Fibroblast of skin of abdomen (primary cell): ENCODE measurements around the gene TMEM87B.
"Not testable (repeated sequence)": the region's sequence is repeated elsewhere in the genome, so short reads cannot be mapped to it uniquely, and the experiment has no call there.

Experiments
- DNase-seq: peaks from one replicate; pipeline ENCODE4 v3.0.0-alpha.2; 2013

Gene TMEM87B

DNA sequence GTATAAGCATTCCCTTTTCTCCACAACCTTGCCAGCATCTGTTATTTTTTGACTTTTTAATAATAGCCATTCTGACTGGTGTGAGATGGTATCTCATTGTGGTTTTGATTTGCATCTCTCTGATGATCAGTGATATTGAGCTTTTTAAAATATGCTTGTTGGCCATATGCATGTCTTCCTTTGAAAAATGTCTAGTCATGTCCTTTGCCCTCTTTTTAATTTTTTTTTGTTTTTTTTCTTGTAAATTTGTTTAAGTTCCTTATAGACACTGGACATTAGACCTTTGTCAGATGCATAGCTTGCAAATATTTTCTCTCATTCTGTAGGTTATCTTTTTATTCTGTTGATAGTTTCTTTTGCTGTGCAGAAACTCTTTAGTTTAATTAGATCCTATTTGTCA lies 14.7 kb downstream of the TMEM87B start:
- DNase-seq = not testable (repeated sequence)

DNA sequence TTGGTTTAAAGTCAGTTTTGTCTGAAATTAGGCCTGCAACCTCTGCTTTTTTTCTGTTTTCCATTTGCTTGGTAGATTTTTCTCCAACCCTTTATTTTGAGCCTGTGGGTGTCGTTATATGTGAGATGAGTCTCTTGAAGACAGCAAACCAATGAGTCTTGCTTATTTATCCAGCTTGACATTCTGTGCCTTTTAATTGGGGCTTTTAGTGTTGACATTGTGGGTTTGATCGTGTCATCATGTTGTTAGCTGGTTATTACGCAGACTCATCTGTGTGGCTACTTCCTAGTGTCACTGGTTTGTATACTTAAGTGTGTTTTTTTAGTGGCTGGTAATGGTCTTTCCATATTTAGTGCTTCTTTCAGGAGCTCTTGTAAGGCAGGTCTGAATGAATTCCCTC lies 18.8 kb downstream of the TMEM87B start:
- DNase-seq = no peak

DNA sequence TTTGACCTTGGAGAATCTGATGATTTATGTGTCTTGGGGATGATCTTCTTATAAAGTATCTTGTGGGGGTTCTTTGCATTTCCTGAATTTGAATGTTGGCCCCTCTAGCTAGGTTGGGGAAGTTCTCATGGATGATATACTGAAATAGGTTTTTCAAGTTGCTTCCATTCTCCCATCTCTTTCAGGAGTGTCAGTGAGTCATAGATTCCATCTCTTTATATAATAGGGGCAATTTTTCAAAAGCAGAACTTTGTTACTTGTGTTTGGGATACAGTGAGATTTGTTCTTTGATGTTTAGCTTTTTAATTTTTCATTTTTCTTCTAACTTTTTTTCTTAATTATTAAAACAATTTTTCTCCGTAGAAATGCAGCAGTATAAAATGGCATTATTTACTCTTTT lies 19.4 kb downstream of the TMEM87B start:
- DNase-seq = no peak

DNA sequence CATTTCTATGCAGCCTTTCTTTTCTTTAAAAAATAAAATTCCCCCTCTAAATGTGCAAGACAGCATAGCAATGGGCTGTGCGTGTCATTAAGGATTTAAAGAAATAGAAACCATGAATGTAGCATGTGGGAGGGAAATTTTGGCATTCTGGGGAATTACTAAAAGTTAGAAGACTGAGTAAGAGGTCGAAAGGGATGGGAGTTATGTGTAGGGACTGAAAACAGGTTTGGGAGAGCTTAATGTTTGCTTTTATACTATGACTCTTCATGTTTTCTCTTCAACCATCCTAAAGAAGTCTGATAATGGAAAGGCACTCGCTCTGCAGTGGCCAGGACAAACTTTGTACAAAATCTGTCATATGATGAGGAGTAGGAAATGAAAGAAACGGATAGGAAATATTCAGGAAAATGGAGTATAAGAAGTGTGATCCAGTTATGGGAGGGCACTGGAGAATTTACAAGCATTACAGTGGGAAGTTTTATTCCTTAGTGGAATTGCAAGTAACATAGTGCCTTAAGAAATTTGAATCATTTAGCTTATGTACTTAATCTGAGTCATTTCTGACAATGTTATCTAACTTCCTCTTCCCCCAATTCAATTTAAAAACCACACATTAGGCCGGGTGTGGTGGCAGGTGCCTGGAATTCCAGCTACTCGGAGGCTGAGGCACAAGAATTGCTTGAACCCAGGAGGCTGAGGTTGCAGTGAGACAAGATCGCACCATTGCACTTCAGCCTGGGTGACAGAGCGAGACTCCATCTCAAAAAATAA lies 20.6 kb downstream of the TMEM87B start:
- no peak for DNase-seq

DNA sequence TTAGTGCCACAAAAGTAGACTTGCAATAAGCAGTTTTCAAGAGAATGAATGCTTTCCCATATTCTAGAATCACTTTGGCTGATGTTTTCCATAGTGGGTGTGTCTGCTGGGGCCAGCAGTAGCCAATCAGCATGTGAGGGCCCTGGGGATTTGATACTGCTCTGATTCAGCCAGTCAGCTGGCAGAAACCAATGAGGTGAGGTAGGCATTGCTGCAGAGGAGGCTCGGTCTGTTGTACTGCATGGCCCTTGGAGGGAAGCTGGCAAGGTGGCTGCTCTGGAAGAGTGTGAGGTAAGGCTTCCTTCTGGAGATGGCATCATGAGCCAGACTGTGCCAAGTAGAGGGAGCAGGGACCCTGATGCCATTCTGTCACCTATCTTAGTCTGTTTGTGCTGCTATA lies 22.7 kb downstream of the TMEM87B start:
- no peak for DNase-seq

DNA sequence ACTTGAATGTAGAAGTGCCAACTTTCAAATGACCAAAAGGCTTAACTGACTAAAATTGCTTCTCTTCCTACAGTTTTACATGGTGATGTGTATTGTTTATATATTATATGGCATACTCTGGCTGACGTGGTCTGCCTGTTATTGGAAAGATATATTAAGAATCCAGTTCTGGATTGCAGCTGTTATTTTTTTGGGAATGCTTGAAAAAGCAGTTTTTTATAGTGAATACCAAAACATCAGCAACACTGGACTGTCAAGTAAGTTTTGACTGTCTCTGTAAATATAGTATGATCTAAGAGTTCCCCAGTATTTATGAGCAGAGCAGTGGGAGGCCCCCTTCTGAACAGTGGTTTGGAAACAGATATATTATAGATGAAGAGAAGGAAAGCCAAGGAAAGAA lies 26.2 kb downstream of the TMEM87B start:
- no peak for DNase-seq

DNA sequence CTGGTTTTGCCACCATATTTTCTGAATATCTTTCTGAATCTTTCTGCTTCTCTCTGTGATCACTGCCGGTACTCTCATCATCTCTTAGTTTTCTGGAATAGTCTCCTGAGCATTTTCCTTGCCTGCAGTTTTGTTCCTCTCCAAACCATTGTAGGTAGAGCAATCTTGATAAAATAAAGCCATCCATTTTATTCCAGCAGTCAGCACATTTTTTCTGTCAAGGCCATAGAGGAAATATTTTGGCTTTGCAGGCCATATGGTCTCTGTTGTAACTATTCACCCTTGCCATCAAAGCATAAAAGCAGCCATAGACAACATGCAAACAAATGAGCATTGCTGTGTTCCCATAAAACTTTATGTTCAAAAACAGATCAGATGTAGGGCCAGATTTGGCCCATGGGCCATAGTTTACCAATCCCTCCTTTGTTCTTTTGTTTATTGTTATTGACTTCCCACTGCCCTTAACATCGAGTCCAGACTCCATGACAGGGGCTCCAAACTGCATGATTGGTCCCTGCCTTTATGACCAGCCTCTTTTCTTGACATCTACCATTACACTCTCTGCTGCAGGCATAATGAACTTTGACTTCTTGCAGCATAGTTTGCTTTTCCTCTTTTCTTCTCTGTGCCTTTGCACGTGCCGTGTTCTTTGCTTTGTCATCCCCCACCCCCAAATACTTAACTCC lies 29.8 kb downstream of the TMEM87B start:
- no peak for DNase-seq

DNA sequence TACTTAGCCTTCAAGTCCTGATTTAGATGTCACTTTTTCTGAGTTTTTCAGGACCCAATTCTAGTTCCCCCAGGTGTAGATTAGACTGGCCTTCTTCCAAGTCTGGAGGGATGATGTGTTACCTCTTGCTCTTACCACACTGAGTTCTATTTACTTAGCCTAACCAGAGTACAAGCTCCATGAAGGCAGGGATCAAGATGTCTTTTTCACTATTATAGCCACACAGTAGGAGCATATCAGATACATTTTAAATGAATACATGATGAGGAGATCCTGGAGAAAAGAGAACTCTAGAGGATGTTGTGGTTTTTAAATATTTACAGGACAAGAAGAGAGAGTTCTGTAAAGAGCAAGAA lies 30.3 kb downstream of the TMEM87B start:
- no peak for DNase-seq

DNA sequence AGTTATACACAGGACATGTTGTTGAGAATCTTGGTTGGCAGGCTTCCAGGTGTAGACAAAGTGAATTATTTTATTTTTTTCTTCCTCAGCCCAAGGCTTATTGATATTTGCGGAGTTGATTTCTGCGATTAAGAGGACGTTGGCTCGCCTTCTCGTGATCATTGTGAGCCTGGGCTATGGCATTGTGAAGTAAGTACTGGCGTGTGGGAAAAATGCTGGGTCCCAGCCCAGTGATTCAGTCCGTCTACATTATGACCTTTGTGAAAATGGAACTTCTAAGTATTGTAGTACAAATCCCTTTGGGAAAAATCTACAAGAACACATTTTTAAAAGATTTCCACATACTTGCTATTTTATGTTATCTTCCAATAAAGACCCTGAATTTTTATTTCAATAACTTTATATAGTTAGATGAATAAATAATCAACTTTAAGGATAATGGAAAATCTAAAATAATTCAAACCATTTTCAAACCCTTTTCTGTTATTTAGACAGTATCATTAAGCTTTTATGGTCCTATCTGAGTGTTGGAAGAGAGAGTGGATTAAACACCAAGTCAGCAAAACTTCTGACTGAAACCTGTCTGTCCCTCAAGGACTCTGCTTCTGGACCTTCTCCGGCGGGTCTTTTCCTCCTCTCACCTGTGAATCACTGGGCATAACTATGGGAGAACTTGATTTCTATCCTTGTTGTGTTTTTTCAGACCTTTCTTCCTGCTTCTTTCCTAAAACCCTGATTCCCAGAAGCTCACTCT lies 31.0 kb downstream of the TMEM87B start:
- DNase-seq = no peak

DNA sequence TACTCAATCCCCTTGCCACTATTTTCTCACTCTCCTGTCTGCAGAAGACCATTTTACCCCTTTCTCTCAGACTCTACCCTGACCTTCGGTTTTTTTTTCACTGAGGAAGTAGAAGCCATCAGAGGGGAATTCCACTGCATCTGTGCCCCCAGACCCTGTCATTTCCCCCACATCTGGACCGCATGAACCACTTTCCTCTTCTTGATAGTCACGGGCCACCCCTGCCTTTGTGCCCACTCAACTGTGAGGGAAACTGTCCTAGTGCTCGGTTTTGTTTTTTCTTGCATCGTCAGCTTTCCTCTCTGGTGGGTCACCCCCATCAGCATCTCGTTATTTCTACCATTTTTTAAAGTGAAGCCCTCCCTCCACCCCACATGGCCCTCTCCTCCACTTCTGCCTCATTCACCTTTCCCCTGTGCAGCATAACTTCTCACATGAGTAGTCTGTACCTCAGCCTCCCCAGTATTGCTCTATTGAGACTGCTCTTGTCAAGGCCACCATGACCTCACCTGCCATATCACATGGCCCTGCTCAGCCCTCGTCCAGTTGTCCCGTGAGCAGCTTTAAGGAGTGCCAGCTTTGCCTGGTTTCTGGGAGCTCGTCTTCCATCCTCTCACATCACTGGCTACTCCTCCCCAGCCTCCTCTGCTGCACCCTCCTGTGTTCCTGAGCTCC lies 32.4 kb downstream of the TMEM87B start:
- DNase-seq = no peak

DNA sequence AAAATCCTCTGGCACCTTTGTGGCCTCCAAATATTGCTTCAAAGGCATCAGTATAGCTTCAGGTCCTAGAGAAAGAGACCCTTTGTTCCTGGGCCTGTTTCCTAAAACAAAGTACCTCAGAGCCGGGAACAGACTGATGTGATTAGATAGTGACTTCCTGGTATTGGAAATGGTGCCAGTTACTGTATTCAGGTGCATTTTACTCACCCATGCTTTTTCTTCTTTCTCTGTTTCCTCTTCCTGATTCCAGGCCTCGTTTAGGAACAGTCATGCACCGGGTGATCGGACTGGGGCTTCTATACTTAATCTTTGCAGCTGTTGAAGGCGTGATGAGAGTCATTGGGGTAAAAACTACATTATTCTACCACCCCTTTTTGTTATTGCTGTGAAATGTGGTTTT lies 34.3 kb downstream of the TMEM87B start:
- DNase-seq = no peak

DNA sequence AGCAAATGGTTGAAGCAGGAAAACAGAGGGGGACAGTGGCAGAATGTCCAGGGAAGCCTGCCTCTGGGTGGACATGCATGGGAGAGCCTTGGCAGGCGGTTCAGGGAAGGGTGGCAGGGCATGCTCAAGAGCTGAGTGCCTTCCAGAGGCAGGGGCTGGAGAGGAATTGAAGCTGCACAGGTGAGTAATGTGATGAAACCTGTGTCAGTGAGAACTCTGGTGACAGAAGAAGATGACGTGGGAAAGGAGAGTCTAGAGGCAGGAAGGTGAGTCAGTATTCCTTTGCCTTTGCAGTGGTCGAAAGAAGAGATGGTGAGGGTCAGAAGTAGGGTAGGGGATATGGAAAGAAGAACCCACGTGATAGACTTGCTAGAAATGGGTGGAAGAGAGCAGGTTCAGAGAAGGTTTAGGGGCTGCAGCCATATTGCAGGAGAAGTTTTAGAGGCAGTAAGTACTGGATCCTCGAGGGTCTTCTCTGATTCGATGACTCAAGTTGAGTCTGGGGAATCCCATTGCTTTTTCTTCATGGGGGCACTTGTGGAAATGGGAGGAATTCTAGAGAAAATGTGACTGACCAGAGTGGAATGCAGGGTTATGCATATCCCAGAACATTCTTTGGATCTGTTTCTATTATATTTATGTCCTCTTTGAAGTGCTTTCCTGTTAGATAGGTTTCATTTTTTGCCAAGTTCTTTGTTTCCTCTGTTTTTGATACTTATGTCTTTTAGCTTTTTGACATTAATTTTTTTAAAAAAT lies 37.4 kb downstream of the TMEM87B start:
- DNase-seq = peak; percentile 85

DNA sequence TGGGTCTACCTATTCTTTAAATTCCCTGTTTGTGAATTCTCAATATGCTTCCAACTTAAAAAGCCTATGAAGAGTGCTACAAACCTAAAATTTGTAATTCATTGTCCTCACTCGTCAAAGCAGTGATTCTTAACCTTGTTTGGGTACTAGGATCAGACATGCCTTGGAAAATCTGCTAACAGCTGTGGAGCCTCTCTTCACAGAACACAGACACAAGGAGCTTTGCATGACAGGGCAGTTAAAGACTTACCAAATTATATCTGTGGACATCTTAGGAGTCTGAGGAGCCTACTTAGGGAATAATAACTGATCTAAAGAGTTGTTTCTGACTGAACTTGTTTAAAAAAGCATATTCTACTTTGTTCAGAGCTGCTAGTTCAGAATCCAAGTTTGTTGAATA lies 38.1 kb downstream of the TMEM87B start:
- no peak for DNase-seq

DNA sequence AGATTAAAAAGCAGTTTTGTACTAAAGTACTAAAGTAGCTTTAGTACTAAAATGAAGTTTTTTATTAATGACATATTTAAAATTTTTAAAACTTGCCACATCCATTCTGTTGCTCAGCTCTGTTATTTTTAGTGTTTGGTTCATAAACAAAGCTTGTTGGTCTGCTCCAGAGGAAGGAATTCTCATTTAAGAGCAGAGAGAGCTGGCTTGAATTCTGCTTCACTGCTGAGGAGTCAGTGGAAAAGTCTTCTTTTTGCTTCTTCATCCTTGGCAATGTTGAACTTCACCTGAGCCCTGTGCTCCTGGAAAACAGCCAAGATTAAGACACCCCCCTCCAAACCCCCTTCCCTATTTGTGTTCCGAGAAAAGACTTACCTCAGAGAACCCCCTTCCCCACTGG lies 40.6 kb downstream of the TMEM87B start:
- DNase-seq = no peak

DNA sequence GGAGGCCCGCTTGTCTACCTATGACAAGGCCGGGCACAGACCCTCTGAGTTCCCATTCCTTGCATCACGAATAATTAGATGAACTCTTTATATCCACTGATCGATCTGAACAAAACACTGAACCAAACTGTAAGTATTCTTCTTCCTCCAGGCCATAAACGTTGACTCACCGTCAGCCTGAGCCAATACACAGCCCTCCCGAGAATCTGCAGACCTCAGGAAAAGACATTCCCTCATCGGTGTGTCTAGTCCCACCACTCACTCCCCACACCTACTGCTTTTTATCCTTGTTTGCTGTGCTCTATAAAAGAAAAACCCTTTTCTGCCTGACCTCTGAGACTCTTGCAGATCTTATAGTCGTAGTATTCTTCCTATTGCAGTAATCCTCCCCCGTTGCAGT lies 41.0 kb downstream of the TMEM87B start:
- DNase-seq = peak; percentile 11

DNA sequence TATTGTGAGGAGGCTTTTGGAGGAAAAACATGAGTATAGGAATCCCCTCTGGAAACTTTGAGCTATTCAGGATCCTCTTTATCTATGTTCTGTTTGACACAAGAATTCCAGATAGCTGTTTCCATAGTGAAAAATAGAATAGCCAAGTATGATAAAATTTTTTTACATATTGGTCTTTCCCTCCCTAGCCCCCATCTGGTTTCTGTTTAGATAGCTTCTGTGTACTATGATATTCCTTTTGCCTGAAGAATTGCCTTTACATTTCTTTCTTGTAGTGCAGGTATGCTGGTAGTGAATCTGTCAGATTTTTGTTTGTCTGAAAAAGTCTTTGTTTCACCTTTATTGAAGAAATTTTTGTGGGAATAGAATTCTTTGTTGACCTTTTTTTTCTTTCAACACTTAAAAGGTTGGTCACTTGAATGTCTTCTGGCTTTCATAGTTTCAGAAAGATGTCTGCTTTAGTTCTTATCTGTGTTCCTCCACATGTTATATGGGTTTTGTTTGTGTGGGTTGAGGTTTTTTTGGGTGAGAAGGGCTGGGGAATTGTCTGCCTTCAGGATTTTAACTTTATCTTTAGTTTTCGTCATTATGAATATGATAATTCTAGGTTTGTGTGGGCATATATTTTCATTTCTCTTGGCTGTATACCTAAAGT lies 53.2 kb downstream of the TMEM87B start:
- no peak for DNase-seq

DNA sequence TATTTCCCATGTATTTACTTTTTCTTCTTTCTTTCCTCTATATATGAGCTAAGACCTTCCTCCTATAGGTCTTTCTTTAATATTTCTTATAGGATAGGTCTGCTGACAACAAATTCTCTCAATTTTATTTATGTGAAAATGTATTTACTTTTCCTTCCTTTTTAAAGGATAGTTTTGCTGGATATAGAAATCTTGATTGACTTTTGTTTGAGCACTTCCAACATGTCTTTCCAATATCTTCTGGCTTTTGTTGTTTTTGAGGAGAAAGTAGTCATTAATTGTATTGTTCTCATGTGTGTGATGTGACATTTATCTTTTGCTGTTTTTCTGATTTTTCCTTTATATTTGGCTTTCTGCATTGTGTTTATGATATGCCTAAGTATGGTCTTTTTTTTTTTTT lies 54.2 kb downstream of the TMEM87B start:
- DNase-seq = no peak

DNA sequence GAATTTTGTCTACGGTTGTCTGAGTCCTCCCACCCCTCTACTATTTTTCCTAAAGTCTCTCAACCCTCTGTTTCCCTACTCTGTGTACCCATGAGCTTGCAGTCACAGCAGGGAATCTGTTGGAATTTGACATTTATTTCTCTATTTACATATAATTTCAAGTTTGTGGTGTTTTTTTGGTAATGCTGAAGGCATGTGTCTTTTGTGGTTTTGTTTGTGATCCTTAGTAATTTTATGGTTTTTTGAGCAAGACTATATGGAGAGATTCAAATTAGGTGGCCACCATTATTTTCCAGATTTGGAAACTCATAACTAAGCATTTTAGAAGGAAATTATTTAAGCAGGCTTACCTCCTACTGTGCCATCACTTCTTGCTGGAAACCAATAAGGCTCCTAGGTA lies 55.9 kb downstream of the TMEM87B start:
- no peak for DNase-seq

DNA sequence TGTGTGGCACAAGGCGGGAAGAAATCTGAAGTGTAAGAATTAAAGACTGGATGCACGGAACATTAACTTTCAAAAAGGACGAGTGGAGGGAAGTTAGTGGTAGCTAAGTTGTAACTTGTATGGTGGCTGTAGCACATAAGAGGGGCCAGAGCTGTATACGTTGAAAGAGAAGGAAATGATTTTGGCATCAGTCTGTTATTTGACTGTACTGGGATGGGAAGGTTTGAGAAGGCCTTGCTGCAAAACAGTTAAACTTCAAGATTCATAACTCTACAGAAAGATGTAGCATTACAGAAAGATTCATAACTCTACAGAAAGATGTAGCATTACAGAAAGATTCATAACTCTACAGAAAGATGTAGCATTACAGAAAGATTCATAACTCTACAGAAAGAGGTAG lies 58.3 kb downstream of the TMEM87B start:
- DNase-seq = not testable (repeated sequence)

DNA sequence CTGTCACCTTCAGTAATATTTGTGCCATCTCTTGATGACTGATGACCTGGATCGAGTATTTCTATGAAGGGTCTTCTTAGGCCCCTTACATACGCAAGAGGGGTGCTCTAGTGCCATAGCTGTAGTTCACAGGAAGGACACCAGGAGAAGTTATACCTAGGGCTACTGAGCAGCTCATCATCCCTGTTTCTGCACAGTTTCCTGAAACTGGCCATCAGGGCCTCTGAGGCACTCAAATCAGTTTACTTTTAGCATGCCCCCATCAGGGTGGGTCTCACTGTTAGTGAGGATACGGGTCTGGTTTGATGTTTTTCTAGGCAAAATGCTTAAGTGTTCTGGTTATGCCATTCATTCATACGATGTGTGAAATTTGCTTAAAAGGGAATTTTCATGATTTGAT lies 63.1 kb downstream of the TMEM87B start:
- no peak for DNase-seq

DNA sequence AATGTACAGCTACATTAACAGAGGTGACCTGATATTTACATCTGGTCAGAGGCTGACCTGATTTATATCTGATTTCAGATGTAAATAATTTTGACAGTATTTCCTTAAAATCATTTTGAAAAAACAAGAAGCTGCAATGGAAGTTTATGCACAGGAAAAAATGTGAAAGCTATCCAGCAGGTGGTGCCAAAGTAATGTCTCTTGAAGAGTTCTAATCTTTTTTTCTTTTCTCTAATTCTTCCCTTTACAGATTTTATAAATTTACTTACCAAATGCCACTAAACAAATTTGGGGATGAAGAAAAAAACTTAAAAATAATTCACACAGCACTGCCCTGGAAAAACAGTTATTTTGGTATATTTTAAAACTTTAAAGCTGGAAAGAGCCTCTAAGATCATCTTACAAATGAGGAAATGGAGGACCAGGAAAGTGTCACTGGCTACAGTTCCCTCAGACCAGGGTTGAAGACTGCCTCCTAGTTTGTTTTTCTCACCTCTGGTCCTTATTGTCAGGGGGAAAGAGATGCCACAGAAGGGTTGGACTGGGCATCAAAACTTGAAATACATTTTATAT lies 66.7 kb downstream of the TMEM87B start:
- DNase-seq = peak; percentile 46

DNA sequence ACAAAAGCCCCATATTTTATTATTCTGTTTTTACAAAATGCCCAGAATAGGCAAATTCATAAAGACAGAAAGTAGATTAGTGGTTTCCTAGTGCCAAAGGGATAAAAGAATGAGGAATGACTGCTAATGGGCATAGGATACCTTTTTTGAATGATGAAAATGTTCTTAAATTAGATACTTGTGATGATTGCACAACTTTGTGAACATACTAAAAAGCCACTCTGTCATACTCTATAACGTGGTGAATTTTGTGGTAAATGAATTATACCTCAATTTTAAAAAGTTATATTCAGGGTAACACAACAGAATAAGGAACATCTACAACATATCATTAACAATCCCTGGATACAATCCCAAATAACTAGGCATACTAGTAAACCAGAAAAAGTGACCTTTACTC lies 74.0 kb downstream of the TMEM87B start:
- DNase-seq = no peak
